K562 (cell line): Measurements from ENCODE around the gene MOCS3. TPM values are rescaled to one million over a fixed set of nuclear protein-coding genes. Genes with fewer than 3 reads are reported as not detected.

Experiments used
- ATAC-seq: fragments of 200-7000 bp; cut with Tn5 transposase; 3 replicates; pipeline ENCODE4 v1.9.1; 2020; ENCODE audit warnings: moderate library complexity
- BruUV-seq: library from RNA; stranded (reverse); fragments of 400-500 nt; replicated peaks from 2 replicates; lab custom pipeline; 2021; lab: Mats Ljungman, UMichigan
- CTCF ChIA-PET: fragments of 300-600 bp; formaldehyde crosslinking; extraction: SDS; loops from one replicate; lab custom pipeline; 2021; ENCODE audit warnings: low intra/inter-chr PET ratio; lab: Yijun Ruan, JAX
- POLR2A ChIA-PET: fragments of 300-600, 350-650 bp; sonication (Branson Sonifier 250); formaldehyde crosslinking; extraction: SDS; loops from one replicate; lab custom pipeline; 2021; ENCODE audit warnings: antibody characterized with exemption, inconsistent platforms; lab: Yijun Ruan, JAX
- DNase-seq, 4 experiments: peaks; one replicate each; pipeline versions ENCODE4 v3.0.0 to v3.0.0-alpha.2; 2011 to 2018; ENCODE audit warnings: low spot score in 3 of 4, mixed read lengths in 3 of 4; ENCODE audit errors: extremely low read depth in 1 of 4
- FAIRE-seq: peaks from 2 replicates; lab custom pipeline; 2011; peaks lifted over from hg19 to GRCh38; lab: Jason Lieb, UNC
- H2AFZ ChIP-seq: 2 replicates; pipeline ENCODE4 v1.6.0; 2011; ENCODE audit warnings: low read depth, low read length, control low read depth, inconsistent platforms
- H3K27ac ChIP-seq: fragments of 200-600 bp; 3 replicates; pipeline ENCODE4 v1.8.0; 2011; ENCODE audit warnings: low read depth, mild to moderate bottlenecking, control low read depth, inconsistent platforms, low read length, moderate library complexity, mixed read lengths; ENCODE audit errors: extremely low read depth
- H3K27me3 ChIP-seq, 2 experiments: fragments of 300-600 bp in 1 of 2; 2 replicates in 1 of 2; 3 replicates in 1 of 2; pipeline versions ENCODE4 v1.6.0 to v1.8.0; 2011; ENCODE audit warnings: inconsistent platforms in 2 of 2, low read length in 2 of 2, mild to moderate bottlenecking in 1 of 2, mixed read lengths in 1 of 2, moderate library complexity in 1 of 2; ENCODE audit not compliant: control insufficient read depth in 2 of 2, insufficient read depth in 2 of 2
- H3K36me3 ChIP-seq: fragments of 300-600 bp; 3 replicates; pipeline ENCODE4 v1.8.0; 2011; ENCODE audit warnings: mild to moderate bottlenecking, low read length, inconsistent platforms; ENCODE audit not compliant: control insufficient read depth, insufficient read depth
- H3K4me1 ChIP-seq, 2 experiments: fragments of 200-600 bp in 1 of 2; replicated peaks in 1 of 2; 2 replicates in 1 of 2; 3 replicates in 1 of 2; pipeline versions ENCODE4 v1.5.1 to v1.8.0; 2011; ENCODE audit warnings: inconsistent platforms in 2 of 2, low read length in 2 of 2, mild to moderate bottlenecking in 1 of 2, mixed read lengths in 1 of 2, moderate library complexity in 1 of 2; ENCODE audit not compliant: control insufficient read depth in 2 of 2, insufficient read depth in 2 of 2
- H3K4me2 ChIP-seq: 2 replicates; pipeline ENCODE4 v1.6.1; 2011; ENCODE audit warnings: low read length, control low read depth, inconsistent platforms, mixed read lengths; ENCODE audit not compliant: insufficient read depth
- H3K4me3 ChIP-seq: fragments of 200-600 bp; sonication (generic), shearing (Covaris generic); 2 replicates; pipeline ENCODE4 v1.5.1; 2016; ENCODE audit warnings: control low read depth, inconsistent platforms
- H3K79me2 ChIP-seq: fragments of 200-600 bp; 3 replicates; pipeline ENCODE4 v1.8.0; 2011; ENCODE audit warnings: low read length, inconsistent platforms; ENCODE audit not compliant: control insufficient read depth, insufficient read depth
- H3K9ac ChIP-seq, 2 experiments: 2 replicates each; pipeline versions ENCODE4 v1.6.0 to v1.6.1; 2011; ENCODE audit warnings: low read depth in 2 of 2, low read length in 2 of 2, control low read depth in 1 of 2, inconsistent platforms in 1 of 2, mild to moderate bottlenecking in 1 of 2, mixed read lengths in 1 of 2; ENCODE audit not compliant: insufficient read depth in 1 of 2
- H3K9me1 ChIP-seq: one replicate; pipeline ENCODE4 v1.6.0; 2011; ENCODE audit warnings: inconsistent platforms, mild to moderate bottlenecking, low read length, moderate library complexity; ENCODE audit not compliant: control insufficient read depth, insufficient read depth
- H3K9me3 ChIP-seq: replicated peaks from 2 replicates; pipeline ENCODE4 v1.5.1; 2011; ENCODE audit warnings: low read depth, low read length, inconsistent platforms; ENCODE audit not compliant: control insufficient read depth, insufficient read depth
- H4K20me1 ChIP-seq: replicated peaks from 2 replicates; pipeline ENCODE4 v1.6.1; 2011; ENCODE audit warnings: low read length, inconsistent platforms, mixed read lengths; ENCODE audit not compliant: control insufficient read depth, insufficient read depth
- ATF1 ChIP-seq, 2 experiments: fragments of 450-650 bp in 1 of 2; IDR thresholded peaks; 2 replicates each; pipeline ENCODE4 v1.6.1; 2016; ENCODE audit warnings: missing compliant biosample characterization in 1 of 2, missing genetic modification characterization in 1 of 2
- JUN ChIP-seq, 2 experiments: sonication (generic) in 1 of 2; formaldehyde crosslinking in 1 of 2; IDR thresholded peaks; 2 replicates each; pipeline versions ENCODE4 v1.6.1 to v1.8.0; 2012 to 2022; ENCODE audit warnings: borderline replicate concordance in 2 of 2, mild to moderate bottlenecking in 2 of 2, improper control_type of control experiment in 1 of 2, low read depth in 1 of 2, low read length in 1 of 2, missing genetic modification reagents in 1 of 2
- KDM2B ChIP-seq: fragments of 250-450 bp; sonication (Bioruptor Pico); IDR thresholded peaks from 2 replicates; pipeline ENCODE4 v1.8.0; 2021; ENCODE audit warnings: mild to moderate bottlenecking, moderate library complexity
- NCOA2 ChIP-seq, 2 experiments: fragments of 450-650 bp; IDR thresholded peaks; 2 replicates each; pipeline ENCODE4 v1.6.1; 2018; ENCODE audit warnings: mild to moderate bottlenecking in 2 of 2, moderate library complexity in 1 of 2; ENCODE audit not compliant: partially characterized antibody in 2 of 2
- RCOR1 ChIP-seq, 2 experiments: IDR thresholded peaks; 2 replicates each; pipeline ENCODE4 v1.6.1; 2012; ENCODE audit warnings: low read depth in 2 of 2, low read length in 2 of 2, borderline replicate concordance in 1 of 2, improper control_type of control experiment in 1 of 2
- SMARCE1 ChIP-seq: fragments of 450-650 bp; IDR thresholded peaks from 2 replicates; pipeline ENCODE4 v1.7.1; 2016; ENCODE audit warnings: mild to moderate bottlenecking
- SNIP1 ChIP-seq: fragments of 450-650 bp; IDR thresholded peaks from 2 replicates; pipeline ENCODE4 v1.7.1; 2017; ENCODE audit warnings: low read depth, mild to moderate bottlenecking
- ZFX ChIP-seq: sonication (generic); formaldehyde crosslinking; IDR thresholded peaks from 2 replicates; pipeline ENCODE4 v1.8.0; 2022; ENCODE audit warnings: mild to moderate bottlenecking, missing genetic modification reagents, moderate library complexity
- ZNF518B ChIP-seq: fragments of 250-450 bp; sonication (Bioruptor Pico); IDR thresholded peaks from 2 replicates; pipeline ENCODE4 v1.5.0; 2021; ENCODE audit warnings: mild to moderate bottlenecking, moderate library complexity
- ZNF717 ChIP-seq: fragments of 250-450 bp; sonication (Bioruptor Pico); IDR thresholded peaks from 2 replicates; pipeline ENCODE4 v1.5.0; 2021
- ZNF780A ChIP-seq: fragments of 250-450 bp; sonication (Bioruptor Pico); IDR thresholded peaks from 2 replicates; pipeline ENCODE4 v1.5.0; 2021; ENCODE audit warnings: mild to moderate bottlenecking
- WGBS: fragments of 100-300 bp; shearing (Covaris generic); methylation state at CpG from one replicate; pipeline ENCODE4 v1.1.6; 2016; ENCODE audit warnings: low coverage, mixed read lengths; ENCODE audit not compliant: insufficient coverage; ENCODE audit errors: missing lambda C conversion rate; 5-methylcytosine and 5-hydroxymethylcytosine counted together
- in situ Hi-C: fragments of 300-500 bp; cut with MboI; formaldehyde crosslinking; loops from 4 replicates; pipeline ENCODE4 v1.15.0; 2018; ENCODE audit warnings: inconsistent platforms, mixed read lengths
- intact Hi-C: fragments of 100-400 bp; cut with micrococcal nuclease; formaldehyde crosslinking; loops from 2 replicates; pipeline ENCODE4 v1.14.2; 2022
- polyA plus RNA-seq, 8 experiments: library from polyadenylated mRNA; depleted of rRNA in 4 of 8; stranded (reverse) in 5 of 8; unstranded in 3 of 8; fragments of >200 nt; fragmentation: Nextera tagmentation in 2 of 8; fragmentation: Illumina TruSeq in 1 of 8; extraction: Ambion mirVana in 2 of 8; extraction: Trizol in 1 of 8; gene quantifications; 2 replicates each; pipeline versions ENCODE4 v1.2.1 to v1.2.3, GENCODE V29; 2011 to 2014; ENCODE audit warnings: inconsistent platforms in 1 of 8, missing spikeins in 1 of 8
- total RNA-seq, 7 experiments: library from RNA; depleted of rRNA in 6 of 7; stranded (reverse); fragments of >200 nt in 6 of 7; fragmentation: Illumina TruSeq in 2 of 7; extraction: Trizol in 2 of 7; gene quantifications; 2 replicates each; pipeline versions ENCODE4 v1.2.1 to v1.2.3, GENCODE V29; 2011 to 2021; ENCODE audit warnings: low replicate concordance in 1 of 7

Gene MOCS3
- total and polyA plus RNA-seq, 9 of the 15 experiments (the other 6 are each of a cell fraction or from before 2014, with no cell fraction given): 0.70 to 6.2 (median 2.9) TPM

DNA sequence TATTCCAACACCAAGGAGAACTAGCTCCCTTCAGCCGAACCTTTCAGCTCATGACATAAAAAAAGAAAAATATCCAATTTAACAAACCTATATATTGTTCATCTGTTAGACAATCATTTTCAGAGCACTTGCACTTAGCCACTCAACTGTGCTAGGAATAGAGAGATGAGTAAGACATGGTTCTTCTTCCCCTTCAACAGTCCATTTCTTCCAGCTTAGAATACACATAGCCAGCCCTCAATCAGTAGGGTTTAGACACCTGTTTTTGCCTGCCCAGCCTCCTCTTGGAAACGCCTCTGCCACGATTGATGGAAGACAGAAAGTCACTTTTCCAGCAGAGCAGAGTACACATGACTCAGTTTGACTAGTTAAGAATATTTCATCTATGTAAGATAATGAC is 49.2 kb upstream of the MOCS3 start (continued):
- TF ChIP-seq JUN (IDR thresholded peaks at IDR 0.05; ENCODE audit: borderline replicate concordance, low read depth, low read length) (no peak), JUN (CRISPR knock-in tag; IDR thresholded peaks at IDR 0.05; ENCODE audit: borderline replicate concordance) (no peak), SNIP1 (no peak), NCOA2 (IDR thresholded peaks at IDR 0.05; ENCODE audit: partially characterized antibody in 2 of 2) (no peak), RCOR1 (IDR thresholded peaks at IDR 0.05; ENCODE audit: borderline replicate concordance in 1 of 2, low read depth in 2 of 2, low read length in 2 of 2) (no peak)

- Histone ChIP-seq H2AFZ (no peak overlapping the region), H3K4me2 (no peak overlapping the region), H3K36me3 (peaks cover 69% of the 10 kb centered on the region), H3K4me3 (no peak overlapping the region), H3K27ac (no peak overlapping the region), H3K9ac (no peak overlapping the region), H3K9me1 (no peaks in the 10 kb centered on the region), H3K27me3 (no peaks in the 10 kb centered on the region), H3K9me3 (no peaks in the 10 kb centered on the region), H3K4me1 (peaks cover 8 to 37% of the 10 kb centered on the region in 2 experiments), H4K20me1 (peaks cover 40% of the 10 kb centered on the region), H3K79me2 (peaks cover 97% of the 10 kb centered on the region)
- DNase-seq (no peak), ATAC-seq (no peak), FAIRE-seq (no peak)
- ChIA-PET CTCF (no interaction called here), POLR2A (interaction anchor here (0.6 to 2.7 kb wide), 7 partner anchors 8 to 26 kb away, joined by 3 to 22 read pairs (median 3); partner anchors contain the start of gene ADNP)
- intact Hi-C loops: no loop called here
- TF ChIP-seq ZNF780A (CRISPR knock-in tag) (no peak), ATF1 (CRISPR knock-in tag; IDR thresholded peaks at IDR 0.05) (no peak), ATF1 (tag; IDR thresholded peaks at IDR 0.05) (no peak), ZNF518B (no peak), KDM2B (CRISPR knock-in tag) (no peak), SMARCE1 (no peak), ZFX (CRISPR knock-in tag) (no peak), ZNF717 (CRISPR knock-in tag) (no peak)
- no TSS peak for BruUV-seq
- 80% methylated on average over 3 of the region's 3 CpGs for WGBS
- in situ Hi-C loops: no loop called here
Measured at GRCh38 chr20:50911030-50911429, 47.6 kb upstream of the MOCS3 start.
